ENCODE measurements around the gene KCNC3. TPM values are rescaled to one million over a fixed set of nuclear protein-coding genes. Genes with fewer than 3 reads are reported as not detected.

KCNC3 gene
- total and polyA plus RNA-seq, 2 of the 13 experiments (the other 11 are each of a cell fraction or from before 2014, with no cell fraction given) = 0.29 to 1.7 TPM

- Histone ChIP-seq H3K4me3 (replicated peaks in 1 of 3; ENCODE audit: insufficient read depth in 1 of 3, low read depth in 2 of 3, low read length in 3 of 3) (no peak overlapping the region), H3K27me3 (ENCODE audit: control insufficient read depth in 1 of 2, insufficient read depth in 2 of 2, low read length in 2 of 2) (no peaks in the 10 kb centered on the region), H2AFZ (ENCODE audit: low read length) (no peak overlapping the region), H3K9ac (ENCODE audit: insufficient read depth, low read depth, low read length) (no peak overlapping the region), H3K27ac (ENCODE audit: extremely low read length, insufficient read depth, low read length) (no peak overlapping the region), H3K9me3 (ENCODE audit: low read length) (no peaks in the 10 kb centered on the region), H3K4me1 (ENCODE audit: insufficient read depth, low read length) (peaks cover 24% of the 10 kb centered on the region), H3K36me3 (replicated peaks in 1 of 2; ENCODE audit: control insufficient read depth in 1 of 2, insufficient read depth in 2 of 2, low read length in 2 of 2) (peaks cover 0 to 3% of the 10 kb centered on the region in 2 experiments; a peak in 3 of 5 replicates), H3K79me2 (ENCODE audit: insufficient read depth, low read length) (no peaks in the 10 kb centered on the region), H3K4me2 (ENCODE audit: low read depth, low read length) (no peak overlapping the region), H4K20me1 (ENCODE audit: insufficient read depth, low read length) (peaks cover 4% of the 10 kb centered on the region; the same call in 1 of the 2 replicates)
- DNase-seq (ENCODE audit: low spot score) = no peak
- intact Hi-C loops (cut with micrococcal nuclease; ENCODE audit: unreplicated experiment) (no loop called here), in situ Hi-C loops (cut with HindIII; ENCODE audit: extremely low pct_ligation_motif_present, low pct_unique_long_range_greater_than_20kb) (no loop called here)
- ATAC-seq = no peak
- ChIA-PET POLR2A (no interaction called here), CTCF (ENCODE audit: low intra/inter-chr PET ratio, low total read pairs) (no interaction called here)
- TF ChIP-seq DRAP1 (CRISPR knock-in tag; IDR thresholded peaks at IDR 0.05) (no peak), GMEB2 (CRISPR knock-in tag; IDR thresholded peaks at IDR 0.05; ENCODE audit: low read depth) (no peak), ZNF441 (CRISPR knock-in tag; IDR thresholded peaks at IDR 0.05; ENCODE audit: borderline replicate concordance) (no peak), ZSCAN30 (CRISPR knock-in tag; IDR thresholded peaks at IDR 0.05) (no peak), KAT2B (IDR thresholded peaks at IDR 0.05; ENCODE audit: borderline replicate concordance, low read depth, low read length) (no peak)
- BruUV-seq (replicated peaks) = no TSS peak
- no peak for FAIRE-seq
- WGBS (ENCODE audit: low lambda C conversion rate) = 88% methylated on average over 4 of the region's 4 CpGs
These were observed 7.3 kb downstream of the KCNC3 start for GRCh38 chr19:50321831-50322230.

GRCh38 chr19:50320596-50320995, 8.6 kb downstream of the KCNC3 start:
- Histone ChIP-seq H3K4me1 (ENCODE audit: insufficient read depth, low read length) (peaks cover 12% of the 10 kb centered on the region), H4K20me1 (ENCODE audit: insufficient read depth, low read length) (no peaks in the 10 kb centered on the region), H3K27ac (ENCODE audit: extremely low read length, insufficient read depth, low read length) (no peak overlapping the region), H3K9ac (ENCODE audit: insufficient read depth, low read depth, low read length) (no peak overlapping the region), H2AFZ (ENCODE audit: low read length) (no peak overlapping the region), H3K36me3 (replicated peaks in 1 of 2; ENCODE audit: control insufficient read depth in 1 of 2, insufficient read depth in 2 of 2, low read length in 2 of 2) (peaks cover 0 to 3% of the 10 kb centered on the region in 2 experiments; a peak in 3 of 5 replicates), H3K4me3 (replicated peaks in 1 of 3; ENCODE audit: insufficient read depth in 1 of 3, low read depth in 2 of 3, low read length in 3 of 3) (no peak overlapping the region), H3K4me2 (ENCODE audit: low read depth, low read length) (no peak overlapping the region), H3K79me2 (ENCODE audit: insufficient read depth, low read length) (no peaks in the 10 kb centered on the region), H3K27me3 (ENCODE audit: control insufficient read depth in 1 of 2, insufficient read depth in 2 of 2, low read length in 2 of 2) (no peaks in the 10 kb centered on the region), H3K9me3 (ENCODE audit: low read length) (no peaks in the 10 kb centered on the region)
- ChIA-PET POLR2A (no interaction called here), CTCF (ENCODE audit: low intra/inter-chr PET ratio, low total read pairs) (no interaction called here)
- intact Hi-C loops (cut with micrococcal nuclease; ENCODE audit: unreplicated experiment) (no loop called here), in situ Hi-C loops (cut with HindIII; ENCODE audit: extremely low pct_ligation_motif_present, low pct_unique_long_range_greater_than_20kb) (no loop called here)
- FAIRE-seq (no peak), DNase-seq (ENCODE audit: low spot score) (no peak), ATAC-seq (no peak)
- BruUV-seq (replicated peaks) = no TSS peak
- 97% methylated on average over 19 of the region's 20 CpGs for WGBS (ENCODE audit: low lambda C conversion rate)
- TF ChIP-seq RXRA (CRISPR knock-in tag; IDR thresholded peaks at IDR 0.05) = no peak
- TF ChIP-seq SPEN (CRISPR knock-in tag; IDR thresholded peaks at IDR 0.05; ENCODE audit: low read depth) = no peak
- TF ChIP-seq SKI (IDR thresholded peaks at IDR 0.05; ENCODE audit: partially characterized antibody) = no peak
- TF ChIP-seq ZC3H13 (CRISPR knock-in tag; IDR thresholded peaks at IDR 0.05) = no peak
- no peak for TF ChIP-seq GLMP (CRISPR knock-in tag; IDR thresholded peaks at IDR 0.05; ENCODE audit: borderline replicate concordance)
- TF ChIP-seq ZNF616 (CRISPR knock-in tag; IDR thresholded peaks at IDR 0.05; ENCODE audit: low read depth) = no peak
- no peak for TF ChIP-seq ZNF260 (CRISPR knock-in tag; IDR thresholded peaks at IDR 0.05; ENCODE audit: borderline replicate concordance, low read depth)
- TF ChIP-seq MEF2D (CRISPR knock-in tag; IDR thresholded peaks at IDR 0.05) = no peak
- no peak for TF ChIP-seq MIER3 (CRISPR knock-in tag; IDR thresholded peaks at IDR 0.05; ENCODE audit: borderline replicate concordance)
- no peak for TF ChIP-seq SAFB2 (CRISPR knock-in tag; IDR thresholded peaks at IDR 0.05; ENCODE audit: borderline replicate concordance, low read depth)

Measured in HepG2 (cell line).